Measurements from ENCODE around the gene GPR62. TPM values are rescaled to one million over a fixed set of nuclear protein-coding genes. Genes with fewer than 3 reads are reported as not detected.

GPR62 gene
- polyA plus RNA-seq, 3 donors = not detected

GRCh38 chr3:51984269-51984647 is 29.1 kb downstream of the GPR62 start:
- peaks cover 5% of the 10 kb centered on the region for H3K79me2 ChIP-seq (ENCODE audit: insufficient read depth, low read length)
- no peak overlapping the region for H2AFZ ChIP-seq (ENCODE audit: insufficient read depth, low read depth, low read length, poor library complexity, severe bottlenecking)
- H3K36me3 ChIP-seq (replicated peaks in 1 of 2; ENCODE audit: control insufficient read depth in 1 of 2, insufficient read depth in 2 of 2, low read length in 2 of 2) = no peaks in the 10 kb centered on the region
- H3K9me3 ChIP-seq (replicated peaks in 1 of 2; ENCODE audit: control insufficient read depth in 1 of 2, insufficient read depth in 1 of 2, low read length in 2 of 2) = no peaks in the 10 kb centered on the region
- H3K27ac ChIP-seq (ENCODE audit: low read depth in 1 of 2, low read length in 2 of 2) = no peak overlapping the region
- intact Hi-C loops (cut with micrococcal nuclease) = no loop called here
- H3K9ac ChIP-seq (ENCODE audit: insufficient read depth, low read length, poor library complexity, severe bottlenecking) = no peak overlapping the region
- H3K27ac Mint-ChIP-seq = peak overlapping the region in 5 of 7 donors; percentile 43 to 94 (median 69)
- H3K4me1 ChIP-seq (ENCODE audit: control insufficient read depth in 1 of 2, insufficient read depth in 2 of 2, low read length in 2 of 2) = peaks cover 19 to 25% of the 10 kb centered on the region in 2 donors
- no peaks in the 10 kb centered on the region for H4K20me1 ChIP-seq (ENCODE audit: insufficient read depth, low read length)
- peaks cover 0 to 2% (median 0%) of the 10 kb centered on the region in 7 donors for H3K9me3 Mint-ChIP-seq
- H3K4me1 Mint-ChIP-seq = peaks cover 25% of the 10 kb centered on the region
- no peak overlapping the region for H3K4me3 Mint-ChIP-seq
- H3K27me3 ChIP-seq (ENCODE audit: control insufficient read depth in 2 of 2, insufficient read depth in 2 of 2, low read length in 2 of 2) = no peaks in the 10 kb centered on the region
- H3K4me2 ChIP-seq (replicated peaks; ENCODE audit: extremely low read depth, low read length, poor library complexity, severe bottlenecking) = no peak overlapping the region
- no peak overlapping the region for H3K4me3 ChIP-seq (replicated peaks in 1 of 3; ENCODE audit: low read depth in 2 of 3, low read length in 3 of 3)
- peaks cover 0 to 7% of the 10 kb centered on the region in 2 donors for H3K36me3 Mint-ChIP-seq
- no peak for DNase-seq
- TF ChIP-seq, protein P1, sequence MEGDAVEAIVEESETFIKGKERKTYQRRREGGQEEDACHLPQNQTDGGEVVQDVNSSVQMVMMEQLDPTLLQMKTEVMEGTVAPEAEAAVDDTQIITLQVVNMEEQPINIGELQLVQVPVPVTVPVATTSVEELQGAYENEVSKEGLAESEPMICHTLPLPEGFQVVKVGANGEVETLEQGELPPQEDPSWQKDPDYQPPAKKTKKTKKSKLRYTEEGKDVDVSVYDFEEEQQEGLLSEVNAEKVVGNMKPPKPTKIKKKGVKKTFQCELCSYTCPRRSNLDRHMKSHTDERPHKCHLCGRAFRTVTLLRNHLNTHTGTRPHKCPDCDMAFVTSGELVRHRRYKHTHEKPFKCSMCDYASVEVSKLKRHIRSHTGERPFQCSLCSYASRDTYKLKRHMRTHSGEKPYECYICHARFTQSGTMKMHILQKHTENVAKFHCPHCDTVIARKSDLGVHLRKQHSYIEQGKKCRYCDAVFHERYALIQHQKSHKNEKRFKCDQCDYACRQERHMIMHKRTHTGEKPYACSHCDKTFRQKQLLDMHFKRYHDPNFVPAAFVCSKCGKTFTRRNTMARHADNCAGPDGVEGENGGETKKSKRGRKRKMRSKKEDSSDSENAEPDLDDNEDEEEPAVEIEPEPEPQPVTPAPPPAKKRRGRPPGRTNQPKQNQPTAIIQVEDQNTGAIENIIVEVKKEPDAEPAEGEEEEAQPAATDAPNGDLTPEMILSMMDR (IDR thresholded peaks at IDR 0.05) = no peak
- H3K27me3 Mint-ChIP-seq (ENCODE audit: low read depth in 3 of 3) = peaks cover 0 to 4% (median 0%) of the 10 kb centered on the region in 3 donors

- Histone ChIP-seq H3K9ac (ENCODE audit: insufficient read depth, low read length, poor library complexity, severe bottlenecking) (no peak overlapping the region), H3K27me3 (ENCODE audit: control insufficient read depth in 2 of 2, insufficient read depth in 2 of 2, low read length in 2 of 2) (no peaks in the 10 kb centered on the region), H4K20me1 (ENCODE audit: insufficient read depth, low read length) (no peaks in the 10 kb centered on the region), H3K9me3 (replicated peaks in 1 of 2; ENCODE audit: control insufficient read depth in 1 of 2, insufficient read depth in 1 of 2, low read length in 2 of 2) (no peaks in the 10 kb centered on the region), H3K36me3 (replicated peaks in 1 of 2; ENCODE audit: control insufficient read depth in 1 of 2, insufficient read depth in 2 of 2, low read length in 2 of 2) (no peaks in the 10 kb centered on the region), H2AFZ (ENCODE audit: insufficient read depth, low read depth, low read length, poor library complexity, severe bottlenecking) (no peak overlapping the region), H3K4me2 (replicated peaks; ENCODE audit: extremely low read depth, low read length, poor library complexity, severe bottlenecking) (no peak overlapping the region), H3K4me3 (replicated peaks in 1 of 3; ENCODE audit: low read depth in 2 of 3, low read length in 3 of 3) (no peak overlapping the region), H3K27ac (ENCODE audit: low read depth in 1 of 2, low read length in 2 of 2) (no peak overlapping the region), H3K79me2 (ENCODE audit: insufficient read depth, low read length) (peaks cover 5% of the 10 kb centered on the region), H3K4me1 (ENCODE audit: control insufficient read depth in 1 of 2, insufficient read depth in 2 of 2, low read length in 2 of 2) (peaks cover 19 to 25% of the 10 kb centered on the region in 2 donors)
- no peak for DNase-seq
- Mint-ChIP-seq H3K4me3 (no peak overlapping the region), H3K27ac (no peak overlapping the region), H3K9me3 (peaks cover 0 to 2% (median 0%) of the 10 kb centered on the region in 7 donors), H3K4me1 (peaks cover 25% of the 10 kb centered on the region), H3K27me3 (ENCODE audit: low read depth in 3 of 3) (peaks cover 0 to 4% (median 0%) of the 10 kb centered on the region in 3 donors), H3K36me3 (peaks cover 0 to 7% of the 10 kb centered on the region in 2 donors)
- TF ChIP-seq, protein P1 (IDR thresholded peaks at IDR 0.05) = no peak
- 100% methylated on average over 1 of the region's 6 CpGs for WGBS (ENCODE audit: insufficient coverage)
- intact Hi-C loops (cut with micrococcal nuclease) = no loop called here
Measured at GRCh38 chr3:51985063-51985462, 29.9 kb downstream of the GPR62 start.
